Measurements from ENCODE around the gene USB1.

GRCh38 chr16:57970970-57971369 lies 30.2 kb upstream of the USB1 start, which contains the start of gene CNGB1:
- TF ChIP-seq CTCF (conservative IDR thresholded peaks at IDR 0.05; ENCODE audit: low read depth in 2 of 2) (no peak), POLR2AphosphoS5 (IDR thresholded peaks at IDR 0.05; ENCODE audit: low read depth) (no peak), EZH2 (IDR thresholded peaks at IDR 0.05; ENCODE audit: low read depth, unreplicated experiment) (no peak), ZNF462 (CRISPR knock-in tag; IDR thresholded peaks at IDR 0.05) (no peak), CREB1 (CRISPR knock-in tag; IDR thresholded peaks at IDR 0.05; ENCODE audit: low read depth) (no peak), REST (IDR thresholded peaks at IDR 0.05; ENCODE audit: unreplicated experiment) (no peak), EZH2phosphoT487 (IDR thresholded peaks at IDR 0.05; ENCODE audit: unreplicated experiment) (no peak), ZNF331 (CRISPR knock-in tag; IDR thresholded peaks at IDR 0.05; ENCODE audit: low read depth) (no peak)

Data from GM23338 (cell line).